GM12878 (cell line): Measurements from ENCODE around the gene ATOSB. TPM values are rescaled to one million over a fixed set of nuclear protein-coding genes. Genes with fewer than 3 reads are reported as not detected.

ENCODE experiments used
- BRCA1 ChIP-seq: IDR thresholded peaks from 2 replicates; pipeline ENCODE4 v1.6.1; 2011; ENCODE audit warnings: low read depth, low read length, improper control_type of control experiment
- CBX3 ChIP-seq: fragments of 200-600 bp; sonication (generic); IDR thresholded peaks from 2 replicates; pipeline ENCODE4 v1.6.1; 2016; ENCODE audit warnings: low read depth, borderline replicate concordance
- ETV6 ChIP-seq, 2 experiments: fragments of 450-650 bp in 1 of 2; IDR thresholded peaks in 1 of 2; conservative IDR thresholded peaks in 1 of 2; 2 replicates each; pipeline ENCODE4 v1.6.1; 2014; ENCODE audit warnings: antibody characterized with exemption in 1 of 2, borderline replicate concordance in 1 of 2, low read depth in 1 of 2, mild to moderate bottlenecking in 1 of 2, moderate library complexity in 1 of 2
- FOXK2 ChIP-seq: fragments of 450-650 bp; IDR thresholded peaks from 2 replicates; pipeline ENCODE4 v1.6.1; 2017; ENCODE audit warnings: mild to moderate bottlenecking, moderate library complexity
- GABPA ChIP-seq: IDR thresholded peaks from 2 replicates; pipeline ENCODE4 v1.6.1; 2014; ENCODE audit warnings: antibody characterized with exemption, low read depth, mild to moderate bottlenecking, inconsistent platforms
- HDGF ChIP-seq: fragments of 450-650 bp; IDR thresholded peaks from 2 replicates; pipeline ENCODE4 v1.6.1; 2016; ENCODE audit warnings: antibody characterized with exemption
- IKZF2 ChIP-seq, 2 experiments: fragments of 450-650 bp; IDR thresholded peaks; 2 replicates each; pipeline ENCODE4 v1.6.1; 2017; ENCODE audit warnings: mild to moderate bottlenecking in 2 of 2, moderate library complexity in 2 of 2
- KDM1A ChIP-seq: fragments of 200-600 bp; sonication (generic); IDR thresholded peaks from 2 replicates; pipeline ENCODE4 v1.6.1; 2016; ENCODE audit warnings: borderline replicate concordance
- MEF2A ChIP-seq: IDR thresholded peaks from 2 replicates; pipeline ENCODE4 v1.6.1; 2011; ENCODE audit warnings: low read depth, mild to moderate bottlenecking, low read length, moderate library complexity; ENCODE audit not compliant: insufficient read depth
- NR2F1 ChIP-seq: fragments of 450-650 bp; conservative IDR thresholded peaks from 2 replicates; pipeline ENCODE4 v1.6.1; 2017; ENCODE audit warnings: mild to moderate bottlenecking
- PAX5 ChIP-seq: IDR thresholded peaks from 2 replicates; pipeline ENCODE4 v1.6.1; 2011; ENCODE audit warnings: low read depth, low read length, borderline replicate concordance
- RB1 ChIP-seq: fragments of 450-650 bp; formaldehyde crosslinking; IDR thresholded peaks from 2 replicates; pipeline ENCODE4 v1.6.1; 2017; ENCODE audit warnings: mild to moderate bottlenecking, borderline replicate concordance
- SREBF1 ChIP-seq: IDR thresholded peaks from 2 replicates; pipeline ENCODE4 v1.6.1; 2012; ENCODE audit warnings: mild to moderate bottlenecking, low read length
- polyA plus RNA-seq, 11 experiments: library from polyadenylated mRNA; depleted of rRNA in 4 of 11; unstranded in 6 of 11; stranded (reverse) in 5 of 11; fragments of >200 nt; fragmentation: Nextera tagmentation in 4 of 11; fragmentation: Illumina TruSeq in 1 of 11; extraction: Ambion mirVana in 4 of 11; extraction: Trizol in 1 of 11; gene quantifications; 1 replicate in 1 of 11; 2 replicates in 10 of 11; pipeline versions ENCODE4 v1.2.1 to v1.2.3, GENCODE V29; 2011 to 2016; ENCODE audit warnings: inconsistent platforms in 2 of 11, missing spikeins in 2 of 11, low read depth in 1 of 11
- total RNA-seq, 4 experiments: library from RNA; depleted of rRNA in 3 of 4; stranded (reverse); fragments of >200 nt in 3 of 4; fragmentation: Illumina TruSeq in 1 of 4; extraction: Trizol in 1 of 4; gene quantifications; 2 replicates each; pipeline versions ENCODE4 v1.2.1 to v1.2.3, GENCODE V29; 2013 to 2021
- TF ChIP-seq, protein P1 (sequence below): fragments of 450-650 bp; IDR thresholded peaks from 2 replicates; pipeline ENCODE4 v1.6.1; 2017; ENCODE audit warnings: mild to moderate bottlenecking, moderate library complexity
- TF ChIP-seq, protein P2 (sequence below): fragments of 450-650 bp; IDR thresholded peaks from 2 replicates; pipeline ENCODE4 v1.6.1; 2017; ENCODE audit warnings: borderline replicate concordance
- TF ChIP-seq, protein P3 (sequence below): fragments of 450-650 bp; IDR thresholded peaks from 2 replicates; pipeline ENCODE4 v1.6.1; 2017; ENCODE audit warnings: mild to moderate bottlenecking, moderate library complexity
- TF ChIP-seq, protein P4 (sequence below): fragments of 450-650 bp; IDR thresholded peaks from 2 replicates; pipeline ENCODE4 v1.6.1; 2017; ENCODE audit warnings: mild to moderate bottlenecking, low read depth, inconsistent platforms; ENCODE audit not compliant: poor library complexity, severe bottlenecking

ATOSB gene
- total and polyA plus RNA-seq, 10 of the 15 experiments (the other 5 are each of a cell fraction or from before 2014, with no cell fraction given): 0.60 to 5.4 (median 2.5) TPM

DNA sequence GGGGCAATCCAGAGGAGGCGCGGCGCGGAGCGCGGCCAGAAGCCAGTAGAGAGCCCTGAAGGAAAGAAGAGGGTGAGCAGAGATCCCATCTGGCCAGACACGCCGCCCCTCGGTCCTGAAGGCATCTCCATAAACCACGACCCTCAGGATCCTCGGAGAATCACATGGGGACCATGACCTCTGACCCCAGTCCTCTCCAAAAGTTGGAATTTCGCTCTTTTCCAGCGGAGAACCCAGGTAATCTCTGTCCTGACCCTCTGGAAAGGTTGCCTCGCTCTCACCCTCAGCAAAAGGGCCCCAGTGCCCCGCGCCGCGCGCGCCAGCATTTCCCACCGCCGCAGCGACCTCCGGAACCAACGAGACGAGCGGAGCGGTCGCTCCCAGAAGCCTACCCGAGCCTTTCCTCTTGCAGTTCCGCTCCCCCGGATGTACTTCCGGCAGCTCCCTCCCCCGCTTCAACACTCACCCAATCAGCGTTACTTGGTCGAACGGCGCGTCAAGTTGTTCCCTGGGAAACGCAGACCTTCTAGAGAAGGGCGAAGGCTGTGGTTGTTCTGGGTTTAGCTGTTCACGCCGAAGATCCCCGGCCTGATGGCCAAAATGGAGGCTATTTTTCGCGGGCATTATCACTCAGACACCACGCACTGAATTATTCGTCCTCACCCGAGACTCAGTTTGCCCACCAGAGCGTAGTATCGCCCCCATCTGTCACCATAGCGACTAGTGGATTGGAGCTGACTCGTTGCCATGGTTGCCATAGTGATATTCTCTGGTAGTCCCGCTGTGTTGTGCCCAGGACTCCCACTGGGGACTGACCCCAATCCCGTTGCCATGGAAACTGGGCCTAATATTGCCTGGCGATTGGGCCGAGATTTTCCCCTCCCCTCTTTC is 12.6 kb downstream of the ATOSB start, which contains the start of gene STOML2 (continued):
- TF ChIP-seq IKZF2 (IDR thresholded peaks at IDR 0.05): peak; percentile 50 to 73; a peak in 3 of 4 replicates
- TF ChIP-seq HDGF: 0 out of 2 replicates have a peak, but pooled peaks have one; percentile 42
- no peak for TF ChIP-seq CBX3
- TF ChIP-seq FOXK2: peak; percentile 55; the same call in 1 of the 2 replicates
- TF ChIP-seq MEF2A: no peak
- TF ChIP-seq, protein P1, sequence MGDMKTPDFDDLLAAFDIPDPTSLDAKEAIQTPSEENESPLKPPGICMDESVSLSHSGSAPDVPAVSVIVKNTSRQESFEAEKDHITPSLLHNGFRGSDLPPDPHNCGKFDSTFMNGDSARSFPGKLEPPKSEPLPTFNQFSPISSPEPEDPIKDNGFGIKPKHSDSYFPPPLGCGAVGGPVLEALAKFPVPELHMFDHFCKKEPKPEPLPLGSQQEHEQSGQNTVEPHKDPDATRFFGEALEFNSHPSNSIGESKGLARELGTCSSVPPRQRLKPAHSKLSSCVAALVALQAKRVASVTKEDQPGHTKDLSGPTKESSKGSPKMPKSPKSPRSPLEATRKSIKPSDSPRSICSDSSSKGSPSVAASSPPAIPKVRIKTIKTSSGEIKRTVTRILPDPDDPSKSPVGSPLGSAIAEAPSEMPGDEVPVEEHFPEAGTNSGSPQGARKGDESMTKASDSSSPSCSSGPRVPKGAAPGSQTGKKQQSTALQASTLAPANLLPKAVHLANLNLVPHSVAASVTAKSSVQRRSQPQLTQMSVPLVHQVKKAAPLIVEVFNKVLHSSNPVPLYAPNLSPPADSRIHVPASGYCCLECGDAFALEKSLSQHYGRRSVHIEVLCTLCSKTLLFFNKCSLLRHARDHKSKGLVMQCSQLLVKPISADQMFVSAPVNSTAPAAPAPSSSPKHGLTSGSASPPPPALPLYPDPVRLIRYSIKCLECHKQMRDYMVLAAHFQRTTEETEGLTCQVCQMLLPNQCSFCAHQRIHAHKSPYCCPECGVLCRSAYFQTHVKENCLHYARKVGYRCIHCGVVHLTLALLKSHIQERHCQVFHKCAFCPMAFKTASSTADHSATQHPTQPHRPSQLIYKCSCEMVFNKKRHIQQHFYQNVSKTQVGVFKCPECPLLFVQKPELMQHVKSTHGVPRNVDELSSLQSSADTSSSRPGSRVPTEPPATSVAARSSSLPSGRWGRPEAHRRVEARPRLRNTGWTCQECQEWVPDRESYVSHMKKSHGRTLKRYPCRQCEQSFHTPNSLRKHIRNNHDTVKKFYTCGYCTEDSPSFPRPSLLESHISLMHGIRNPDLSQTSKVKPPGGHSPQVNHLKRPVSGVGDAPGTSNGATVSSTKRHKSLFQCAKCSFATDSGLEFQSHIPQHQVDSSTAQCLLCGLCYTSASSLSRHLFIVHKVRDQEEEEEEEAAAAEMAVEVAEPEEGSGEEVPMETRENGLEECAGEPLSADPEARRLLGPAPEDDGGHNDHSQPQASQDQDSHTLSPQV: peak; percentile 46; the same call in 1 of the 2 replicates
- TF ChIP-seq NR2F1: peak; percentile 99
- no peak for TF ChIP-seq BRCA1
- TF ChIP-seq, protein P2, sequence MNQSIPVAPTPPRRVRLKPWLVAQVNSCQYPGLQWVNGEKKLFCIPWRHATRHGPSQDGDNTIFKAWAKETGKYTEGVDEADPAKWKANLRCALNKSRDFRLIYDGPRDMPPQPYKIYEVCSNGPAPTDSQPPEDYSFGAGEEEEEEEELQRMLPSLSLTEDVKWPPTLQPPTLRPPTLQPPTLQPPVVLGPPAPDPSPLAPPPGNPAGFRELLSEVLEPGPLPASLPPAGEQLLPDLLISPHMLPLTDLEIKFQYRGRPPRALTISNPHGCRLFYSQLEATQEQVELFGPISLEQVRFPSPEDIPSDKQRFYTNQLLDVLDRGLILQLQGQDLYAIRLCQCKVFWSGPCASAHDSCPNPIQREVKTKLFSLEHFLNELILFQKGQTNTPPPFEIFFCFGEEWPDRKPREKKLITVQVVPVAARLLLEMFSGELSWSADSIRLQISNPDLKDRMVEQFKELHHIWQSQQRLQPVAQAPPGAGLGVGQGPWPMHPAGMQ: no peak
- TF ChIP-seq RB1: peak; percentile 91; the same call in 1 of the 2 replicates
- TF ChIP-seq SREBF1: peak; percentile 54
- TF ChIP-seq PAX5: peak; percentile 22; the same call in 1 of the 2 replicates
- no peak; a peak in 1 of 4 replicates for TF ChIP-seq ETV6 (conservative IDR thresholded peaks at IDR 0.05 in 1 of 2, IDR thresholded peaks at IDR 0.05 in 1 of 2; ENCODE audit: borderline replicate concordance in 1 of 2, low read depth in 1 of 2)
- TF ChIP-seq, protein P3, sequence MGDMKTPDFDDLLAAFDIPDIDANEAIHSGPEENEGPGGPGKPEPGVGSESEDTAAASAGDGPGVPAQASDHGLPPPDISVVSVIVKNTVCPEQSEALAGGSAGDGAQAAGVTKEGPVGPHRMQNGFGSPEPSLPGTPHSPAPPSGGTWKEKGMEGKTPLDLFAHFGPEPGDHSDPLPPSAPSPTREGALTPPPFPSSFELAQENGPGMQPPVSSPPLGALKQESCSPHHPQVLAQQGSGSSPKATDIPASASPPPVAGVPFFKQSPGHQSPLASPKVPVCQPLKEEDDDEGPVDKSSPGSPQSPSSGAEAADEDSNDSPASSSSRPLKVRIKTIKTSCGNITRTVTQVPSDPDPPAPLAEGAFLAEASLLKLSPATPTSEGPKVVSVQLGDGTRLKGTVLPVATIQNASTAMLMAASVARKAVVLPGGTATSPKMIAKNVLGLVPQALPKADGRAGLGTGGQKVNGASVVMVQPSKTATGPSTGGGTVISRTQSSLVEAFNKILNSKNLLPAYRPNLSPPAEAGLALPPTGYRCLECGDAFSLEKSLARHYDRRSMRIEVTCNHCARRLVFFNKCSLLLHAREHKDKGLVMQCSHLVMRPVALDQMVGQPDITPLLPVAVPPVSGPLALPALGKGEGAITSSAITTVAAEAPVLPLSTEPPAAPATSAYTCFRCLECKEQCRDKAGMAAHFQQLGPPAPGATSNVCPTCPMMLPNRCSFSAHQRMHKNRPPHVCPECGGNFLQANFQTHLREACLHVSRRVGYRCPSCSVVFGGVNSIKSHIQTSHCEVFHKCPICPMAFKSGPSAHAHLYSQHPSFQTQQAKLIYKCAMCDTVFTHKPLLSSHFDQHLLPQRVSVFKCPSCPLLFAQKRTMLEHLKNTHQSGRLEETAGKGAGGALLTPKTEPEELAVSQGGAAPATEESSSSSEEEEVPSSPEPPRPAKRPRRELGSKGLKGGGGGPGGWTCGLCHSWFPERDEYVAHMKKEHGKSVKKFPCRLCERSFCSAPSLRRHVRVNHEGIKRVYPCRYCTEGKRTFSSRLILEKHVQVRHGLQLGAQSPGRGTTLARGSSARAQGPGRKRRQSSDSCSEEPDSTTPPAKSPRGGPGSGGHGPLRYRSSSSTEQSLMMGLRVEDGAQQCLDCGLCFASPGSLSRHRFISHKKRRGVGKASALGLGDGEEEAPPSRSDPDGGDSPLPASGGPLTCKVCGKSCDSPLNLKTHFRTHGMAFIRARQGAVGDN: peak; percentile 78
- TF ChIP-seq, protein P4, sequence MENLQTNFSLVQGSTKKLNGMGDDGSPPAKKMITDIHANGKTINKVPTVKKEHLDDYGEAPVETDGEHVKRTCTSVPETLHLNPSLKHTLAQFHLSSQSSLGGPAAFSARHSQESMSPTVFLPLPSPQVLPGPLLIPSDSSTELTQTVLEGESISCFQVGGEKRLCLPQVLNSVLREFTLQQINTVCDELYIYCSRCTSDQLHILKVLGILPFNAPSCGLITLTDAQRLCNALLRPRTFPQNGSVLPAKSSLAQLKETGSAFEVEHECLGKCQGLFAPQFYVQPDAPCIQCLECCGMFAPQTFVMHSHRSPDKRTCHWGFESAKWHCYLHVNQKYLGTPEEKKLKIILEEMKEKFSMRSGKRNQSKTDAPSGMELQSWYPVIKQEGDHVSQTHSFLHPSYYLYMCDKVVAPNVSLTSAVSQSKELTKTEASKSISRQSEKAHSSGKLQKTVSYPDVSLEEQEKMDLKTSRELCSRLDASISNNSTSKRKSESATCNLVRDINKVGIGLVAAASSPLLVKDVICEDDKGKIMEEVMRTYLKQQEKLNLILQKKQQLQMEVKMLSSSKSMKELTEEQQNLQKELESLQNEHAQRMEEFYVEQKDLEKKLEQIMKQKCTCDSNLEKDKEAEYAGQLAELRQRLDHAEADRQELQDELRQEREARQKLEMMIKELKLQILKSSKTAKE: no peak
- TF ChIP-seq GABPA: peak; percentile 99
- TF ChIP-seq KDM1A: no peak
